ENCODE results near the gene EPHB2.

Gene EPHB2

DNA sequence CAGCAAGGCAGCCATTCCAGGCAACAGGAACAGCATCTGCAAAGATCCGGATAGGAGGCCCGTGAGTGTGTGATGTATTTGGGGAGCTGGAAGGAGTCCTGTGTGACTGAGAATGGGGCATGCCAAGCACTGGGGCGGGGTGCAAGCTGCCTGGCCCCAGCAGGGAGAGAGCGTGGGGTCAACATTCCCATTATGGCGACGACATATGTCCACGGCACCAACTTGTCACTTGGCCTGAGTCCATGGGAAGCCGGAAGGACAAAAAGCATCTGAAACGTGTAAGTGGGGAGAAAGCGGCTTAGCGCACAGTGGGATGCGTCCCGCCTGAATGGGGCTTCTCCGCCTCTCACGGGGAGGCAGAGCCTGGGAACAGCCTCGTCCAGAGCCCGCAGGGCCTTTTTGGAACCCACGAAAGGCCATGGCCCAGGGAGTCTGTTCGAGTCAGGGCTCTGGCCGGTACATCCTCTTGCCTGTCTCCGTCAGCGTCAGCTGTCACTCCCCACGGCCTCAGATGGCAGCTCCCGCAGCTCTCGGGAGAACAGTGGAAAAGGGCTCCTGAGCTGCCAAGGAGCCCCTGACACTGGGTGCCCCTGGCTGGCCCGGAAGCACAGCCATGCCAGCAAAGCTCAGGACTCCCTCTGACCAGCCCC, 12.4 kb downstream of the EPHB2 start:
- DNase-seq: no peak

DNA sequence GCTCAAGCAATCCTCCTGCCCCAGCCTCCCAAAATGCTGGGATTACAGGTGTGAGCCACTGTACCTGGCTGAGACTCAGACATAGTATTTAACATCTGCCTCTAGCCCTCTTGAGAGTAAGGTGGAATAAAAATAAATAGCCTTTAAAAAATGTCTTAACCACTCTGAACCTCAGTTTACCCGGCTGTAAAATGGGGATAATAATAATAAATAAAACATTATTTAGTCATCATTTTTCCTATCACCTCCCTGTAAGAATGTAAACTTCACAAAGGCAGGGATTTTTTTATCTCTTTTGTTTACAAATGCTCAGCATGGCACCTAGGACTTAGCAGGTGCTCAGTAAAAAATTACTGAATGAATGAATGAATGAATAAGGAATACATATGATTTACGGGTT, 17.2 kb downstream of the EPHB2 start:
- no peak for DNase-seq

DNA sequence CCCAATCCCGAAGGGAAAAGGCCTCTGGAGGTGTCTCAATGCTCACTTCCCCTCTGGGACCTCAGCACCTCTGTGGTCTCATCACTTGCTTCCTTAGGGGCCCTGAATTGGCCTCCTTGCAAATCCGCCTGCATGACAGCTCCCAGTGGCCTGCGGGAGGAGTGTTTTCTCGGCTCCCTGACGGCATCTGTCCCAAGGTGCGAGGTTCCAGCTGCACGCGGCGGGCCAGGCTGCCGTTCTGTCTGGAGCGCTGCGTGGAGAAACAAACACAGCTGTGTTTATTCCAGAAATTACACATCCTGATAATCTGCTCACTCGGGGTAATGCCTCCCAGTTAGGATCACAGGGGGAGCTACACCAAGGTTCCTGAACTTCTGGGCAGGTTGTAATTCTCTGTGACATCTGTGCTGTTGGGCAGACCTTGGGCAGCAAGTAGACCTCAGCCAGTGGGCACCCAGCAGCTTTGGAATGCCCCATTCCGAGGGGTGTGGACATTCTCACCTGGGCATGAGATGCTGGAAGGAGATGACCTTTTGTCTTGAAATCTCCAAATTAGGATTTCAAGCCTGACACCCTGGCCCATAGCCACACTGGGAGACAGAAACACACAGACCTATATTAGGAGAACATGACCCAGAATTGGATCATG, 18.2 kb downstream of the EPHB2 start:
- no peak for DNase-seq

DNA sequence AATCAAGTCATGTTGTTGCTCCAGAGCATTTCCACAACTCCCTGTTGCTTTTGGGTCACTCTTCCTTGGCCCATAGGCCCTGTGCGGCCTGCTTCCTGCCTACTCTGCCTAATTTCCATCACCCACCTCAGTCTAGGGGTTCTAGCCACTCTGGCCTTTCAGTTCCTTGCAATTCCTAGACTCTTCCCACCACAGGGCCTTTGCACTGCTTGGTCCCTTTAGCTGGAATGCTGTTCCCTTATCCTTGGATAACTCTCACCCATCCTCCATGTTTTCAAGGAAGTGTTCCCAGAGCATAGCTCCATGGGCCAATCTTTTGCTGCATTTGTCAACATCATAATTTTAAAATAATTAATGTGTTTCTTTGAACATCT, 18.7 kb downstream of the EPHB2 start:
- DNase-seq: no peak

DNA sequence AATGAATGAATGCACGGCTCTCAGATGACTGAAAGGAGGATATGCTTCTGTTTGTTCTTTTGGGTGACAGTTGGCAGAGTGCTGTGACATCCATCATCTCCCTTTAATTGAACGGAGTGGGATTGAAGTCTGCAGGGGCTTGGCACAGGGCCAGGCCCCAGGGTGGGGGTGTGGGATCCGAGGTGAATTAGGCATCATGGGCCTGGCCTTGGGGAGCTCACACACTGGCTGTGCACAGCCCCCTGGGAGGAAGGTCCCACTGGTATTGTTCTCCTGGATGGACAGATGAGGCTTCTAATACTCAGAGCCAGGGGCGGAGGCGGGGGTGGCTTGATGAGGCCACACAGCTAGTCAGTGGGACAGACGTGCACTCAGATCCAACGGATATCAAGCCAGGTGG, 19.3 kb downstream of the EPHB2 start:
- peak; percentile 30 for DNase-seq

DNA sequence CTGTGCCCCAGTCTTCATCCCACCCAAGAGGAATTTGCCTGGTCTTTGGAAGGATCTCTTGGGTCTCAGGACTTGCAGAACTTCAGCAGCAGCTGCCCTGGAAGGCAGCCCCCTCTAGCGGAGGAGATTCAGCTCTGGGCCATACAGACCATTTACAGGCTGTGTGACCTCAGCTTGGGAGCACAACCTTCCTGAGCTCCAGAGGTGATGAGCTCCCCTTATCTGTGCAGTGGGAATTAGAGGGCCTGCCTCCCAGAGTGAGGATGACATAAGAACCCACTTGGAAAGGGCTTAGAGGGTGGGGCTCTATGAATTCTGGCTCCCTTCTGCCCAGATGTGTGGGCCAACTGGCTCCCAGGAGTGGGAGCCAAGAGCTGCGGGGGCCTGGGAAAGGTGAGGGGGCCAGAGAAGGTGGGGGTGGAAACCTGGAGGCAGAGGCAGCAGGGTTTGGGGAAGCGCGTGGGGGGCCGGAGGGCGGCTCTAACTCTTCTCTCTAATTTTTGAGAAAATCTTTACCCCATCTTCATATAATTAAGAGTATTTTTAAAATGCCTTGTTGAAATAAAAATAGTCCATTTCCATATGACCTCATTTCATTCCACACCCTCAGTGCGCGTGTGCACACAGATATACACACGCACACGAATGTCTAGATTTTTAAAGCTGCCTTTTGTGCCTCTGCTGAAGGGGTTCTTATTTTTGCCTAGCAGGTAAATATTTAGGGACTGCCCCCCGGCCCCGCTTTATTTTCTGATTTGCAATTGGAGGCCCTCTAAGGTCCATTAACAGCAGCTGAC, 21.5 kb downstream of the EPHB2 start:
- DNase-seq: no peak

DNA sequence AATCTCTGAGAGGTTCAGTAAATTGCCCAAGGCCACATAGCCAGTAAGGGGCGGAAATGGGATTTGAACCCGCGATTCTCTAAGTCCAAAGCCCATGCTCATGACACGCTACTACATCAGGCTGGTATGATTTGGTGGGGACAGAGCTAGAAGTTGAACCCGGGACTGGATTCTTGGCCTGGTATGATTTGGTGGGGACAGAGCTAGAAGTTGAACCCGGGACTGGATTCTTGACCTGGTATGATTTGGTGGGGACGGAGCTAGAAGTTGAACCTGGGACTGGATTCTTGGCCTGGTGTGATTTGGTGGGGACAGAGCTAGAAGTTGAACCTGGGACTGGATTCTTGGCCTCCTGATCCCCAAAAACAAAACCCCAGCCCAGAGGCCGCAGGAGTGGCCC, 23.0 kb downstream of the EPHB2 start:
- DNase-seq: no peak

DNA sequence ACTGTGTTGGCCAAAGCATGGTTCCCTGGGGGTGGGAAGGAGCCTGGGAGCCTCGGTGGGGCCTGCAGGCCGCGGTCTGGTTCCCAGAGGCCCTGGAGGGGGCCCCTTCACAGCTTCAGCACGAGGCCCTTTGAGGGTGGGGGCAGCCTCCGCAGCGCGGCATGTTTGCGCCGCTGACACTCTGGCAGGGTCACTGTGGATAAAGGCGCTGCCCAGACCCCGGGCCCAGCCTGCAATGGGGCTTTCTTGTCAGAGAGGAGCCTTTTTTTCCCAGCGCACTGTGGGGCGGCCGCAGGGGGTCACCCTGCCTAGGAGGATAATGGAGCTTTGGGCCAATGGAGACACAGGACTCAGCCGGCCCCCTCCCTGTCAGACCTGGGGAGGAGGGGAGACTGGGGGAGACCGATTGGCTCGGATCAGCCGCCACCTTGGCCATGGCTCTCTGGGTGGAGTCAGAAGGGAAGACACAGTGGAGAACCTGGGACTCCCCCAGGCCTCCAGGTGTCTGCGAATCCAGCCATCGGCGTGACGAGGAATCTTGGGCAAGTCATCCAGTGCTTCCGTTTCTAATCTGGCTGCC, 26.0 kb downstream of the EPHB2 start:
- DNase-seq: no peak

DNA sequence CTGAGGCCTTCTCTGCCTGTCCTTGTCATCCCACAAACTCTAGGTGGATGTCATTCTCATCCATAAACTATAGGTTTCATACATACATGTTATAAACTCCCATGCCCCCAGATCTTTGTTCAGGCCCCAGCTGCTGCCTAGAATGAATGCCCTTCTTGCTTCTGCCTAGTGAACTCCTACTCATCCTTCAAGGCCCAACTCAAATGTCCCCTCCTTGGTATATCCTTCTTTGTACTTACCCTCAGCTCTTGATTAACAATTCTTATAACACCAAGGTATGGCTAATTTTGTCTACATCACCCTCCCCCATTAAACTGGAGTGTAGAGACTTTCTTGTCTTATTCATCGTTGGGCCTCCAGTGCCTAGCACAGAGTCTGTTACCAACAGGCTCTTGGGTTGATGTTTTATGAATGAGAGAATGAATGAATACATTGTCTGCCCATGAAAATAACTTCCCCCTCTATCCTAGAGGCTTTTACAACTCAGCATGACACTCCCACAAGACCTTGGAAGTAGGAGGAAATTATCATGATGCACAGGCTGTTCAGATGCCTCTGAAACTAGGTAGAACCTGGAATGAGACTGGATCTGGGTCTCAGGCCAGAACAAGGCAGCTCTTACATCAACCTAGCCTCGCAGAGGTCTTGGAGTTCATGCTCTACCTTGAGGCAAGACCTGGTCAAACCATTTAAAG, 26.9 kb downstream of the EPHB2 start:
- DNase-seq: no peak

DNA sequence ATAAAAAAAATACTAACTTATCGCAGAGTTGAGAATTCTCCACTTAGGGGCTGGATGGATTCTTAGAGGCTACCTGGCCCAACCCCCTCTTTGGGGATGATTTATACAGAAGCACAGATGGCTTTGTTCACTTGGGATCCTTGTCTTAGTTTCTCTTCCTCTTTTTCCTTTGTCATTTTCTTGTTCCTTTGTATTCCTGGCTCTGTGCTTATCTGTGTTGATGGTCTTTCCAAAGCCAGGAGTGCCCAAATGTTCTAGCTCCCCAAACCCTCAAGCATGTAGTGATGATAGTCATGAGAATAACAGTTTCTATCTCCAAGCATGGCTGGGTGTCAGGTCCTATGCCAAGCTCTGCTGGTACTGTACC, 27.4 kb downstream of the EPHB2 start:
- DNase-seq: no peak

DNA sequence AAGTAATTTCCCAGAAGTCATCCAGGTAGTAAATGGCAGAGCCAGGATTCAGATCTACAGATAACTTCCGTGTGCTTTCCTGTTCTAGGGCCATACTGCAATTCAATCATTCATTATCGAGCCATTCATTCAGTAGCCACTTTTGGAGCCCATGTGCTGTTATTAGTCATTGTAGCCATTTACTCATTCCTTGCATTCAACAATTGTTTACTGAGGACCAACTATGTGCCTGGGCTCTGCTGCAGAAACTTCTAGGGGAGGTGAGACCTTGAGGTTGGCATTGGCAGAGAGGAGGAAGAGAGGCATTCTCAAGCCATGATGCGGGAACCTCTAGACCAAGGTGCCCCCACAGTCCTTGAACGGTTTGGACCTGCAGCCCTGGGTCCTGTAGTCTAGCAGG, 27.9 kb downstream of the EPHB2 start:
- no peak for DNase-seq

DNA sequence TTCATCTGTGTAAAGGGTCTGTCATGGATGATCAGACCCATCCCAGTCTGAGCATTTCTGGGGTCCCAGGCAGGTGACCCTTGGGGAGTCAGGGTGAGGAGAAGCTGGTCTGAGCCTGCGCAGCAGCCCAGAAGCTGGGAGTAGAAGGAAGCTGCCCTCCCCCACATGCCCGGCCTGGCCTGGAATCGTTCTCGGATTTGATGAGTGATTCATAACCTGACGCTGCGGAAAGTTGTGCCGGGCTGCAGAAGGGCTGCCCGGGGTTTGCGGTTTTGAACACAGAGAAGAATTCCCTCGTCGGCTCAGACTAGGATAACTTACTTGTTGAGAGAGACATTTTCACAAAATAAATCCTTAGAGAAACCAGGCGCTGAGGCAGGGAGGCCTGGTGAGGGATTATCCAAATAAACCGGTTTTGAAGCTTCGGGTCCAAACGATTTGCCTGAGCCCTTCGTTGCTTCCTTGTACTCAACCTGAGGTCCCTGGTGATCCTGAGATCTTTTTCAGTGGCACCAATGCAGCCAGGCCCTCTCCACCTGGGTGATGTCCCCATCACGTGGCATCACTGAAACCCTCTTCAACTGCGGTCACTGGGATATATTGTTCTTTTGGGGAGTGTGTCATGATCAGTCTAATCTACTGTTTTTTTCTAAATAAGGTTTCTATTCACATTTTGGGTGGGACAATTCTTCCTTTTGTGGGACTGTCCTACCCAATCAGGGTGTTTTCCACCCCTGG, 29.2 kb downstream of the EPHB2 start:
- no peak for DNase-seq

DNA sequence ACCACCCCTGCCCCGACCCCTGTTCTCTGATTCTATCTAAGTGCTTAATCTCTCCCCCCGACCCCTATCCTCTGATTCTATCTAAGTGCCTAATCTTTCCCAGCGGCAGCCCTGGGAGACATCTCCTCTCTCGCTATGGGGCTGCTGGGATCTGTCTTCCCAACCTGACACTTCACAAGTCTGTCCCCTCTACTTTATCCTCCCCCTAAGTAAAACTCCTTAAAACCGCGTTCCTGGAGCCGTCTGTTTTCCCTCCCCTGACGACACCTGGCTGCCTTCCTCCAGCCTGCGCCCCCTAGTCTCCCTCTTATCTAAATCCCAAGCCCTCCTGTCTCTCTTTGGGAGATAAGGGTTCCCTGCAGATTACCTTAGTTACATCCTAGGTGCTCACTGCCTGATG, 30.5 kb downstream of the EPHB2 start:
- no peak for DNase-seq

DNA sequence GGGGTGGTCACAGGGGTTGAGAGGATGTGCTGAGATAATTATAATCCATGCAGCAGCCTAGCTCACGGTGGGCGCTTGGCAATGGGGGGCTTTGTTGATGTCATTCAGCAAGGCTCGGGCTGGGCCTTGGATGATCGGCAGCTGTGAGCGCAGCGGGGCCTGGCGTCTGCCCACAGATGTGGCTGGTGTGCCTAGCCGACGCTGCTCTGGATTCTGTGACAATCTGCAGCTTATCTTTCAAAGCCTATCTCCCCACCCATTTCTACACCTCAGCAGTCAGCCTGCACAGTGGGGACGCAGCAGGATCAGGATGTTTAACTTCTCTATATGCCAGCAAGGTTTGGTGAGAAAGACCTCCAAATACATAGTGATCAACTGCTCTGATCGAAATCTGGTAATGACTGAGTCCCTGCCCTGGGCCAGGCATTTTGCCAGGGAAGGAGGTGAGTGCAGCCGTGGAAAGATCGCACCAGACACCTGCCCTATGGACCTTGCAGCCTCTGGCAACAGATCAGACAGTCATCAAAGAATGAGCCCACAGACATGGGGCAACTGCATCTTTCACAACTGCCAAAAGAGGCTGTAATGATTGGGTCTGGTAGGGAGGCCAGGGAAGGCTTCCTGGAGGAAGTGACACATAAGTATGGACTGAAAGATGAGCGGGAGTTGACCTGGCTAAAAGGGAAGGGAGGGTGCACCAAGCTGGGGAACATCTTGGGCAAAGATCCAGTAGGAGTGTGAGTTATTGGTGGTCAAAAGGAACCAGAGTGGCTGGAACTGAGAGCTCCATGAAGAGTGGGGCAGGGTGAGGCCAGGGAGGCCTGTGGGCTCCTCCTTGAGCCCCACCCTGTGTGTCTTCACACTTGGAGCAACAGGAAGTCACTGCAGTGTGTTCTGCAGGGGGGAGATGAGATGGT, 35.3 kb downstream of the EPHB2 start:
- no peak for DNase-seq

DNA sequence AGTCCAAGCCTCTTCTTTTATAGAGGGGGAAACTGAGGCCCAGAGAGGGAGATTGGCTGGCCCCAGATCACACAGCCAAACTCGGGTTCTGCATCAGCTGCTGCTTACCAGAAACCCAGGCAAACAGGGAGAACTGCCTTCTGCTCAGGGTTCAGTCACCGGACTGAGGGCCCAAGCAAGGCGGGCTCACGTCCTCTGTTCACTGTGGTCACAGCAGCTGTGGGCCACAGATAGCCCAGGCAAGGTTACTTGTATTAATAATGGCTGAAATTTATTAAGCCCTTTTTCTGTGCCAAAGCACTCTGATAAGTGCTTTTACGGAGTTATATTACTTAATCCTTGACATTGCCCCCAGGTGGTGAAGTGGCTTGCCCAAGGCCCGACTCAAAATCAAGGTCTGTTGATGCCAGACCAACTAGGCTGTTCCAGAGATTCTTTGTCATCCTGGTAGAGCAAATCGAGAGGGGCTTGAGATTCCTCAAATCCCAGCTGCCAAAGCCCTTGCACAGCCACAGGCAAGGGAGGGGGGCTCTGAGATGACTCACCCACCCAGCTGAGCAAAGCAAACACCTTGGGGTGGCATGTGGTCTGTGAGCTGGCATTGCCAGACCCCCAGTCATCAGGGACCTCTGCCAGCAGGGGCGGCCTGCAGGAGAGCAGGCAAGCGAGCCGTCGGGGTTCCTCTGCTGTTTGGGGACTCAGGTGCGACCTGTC, 36.5 kb downstream of the EPHB2 start:
- peak; percentile 93 for DNase-seq

DNA sequence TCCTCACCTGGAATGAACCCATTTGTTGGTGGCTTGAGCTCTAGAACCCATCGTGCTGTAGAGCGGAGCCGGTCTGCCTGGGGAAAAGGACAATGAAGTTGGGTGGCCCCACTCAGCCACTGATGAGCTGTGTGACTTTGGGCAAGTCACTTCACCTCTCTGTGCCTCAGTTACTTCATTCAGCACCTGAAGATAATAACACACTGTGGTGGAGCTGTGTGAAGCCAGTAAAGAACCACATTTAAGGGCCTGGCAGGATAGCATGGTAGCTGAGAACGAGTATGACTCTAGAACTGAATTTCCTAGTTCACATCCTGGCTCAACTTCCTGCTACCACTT, 37.1 kb downstream of the EPHB2 start:
- DNase-seq: no peak

DNA sequence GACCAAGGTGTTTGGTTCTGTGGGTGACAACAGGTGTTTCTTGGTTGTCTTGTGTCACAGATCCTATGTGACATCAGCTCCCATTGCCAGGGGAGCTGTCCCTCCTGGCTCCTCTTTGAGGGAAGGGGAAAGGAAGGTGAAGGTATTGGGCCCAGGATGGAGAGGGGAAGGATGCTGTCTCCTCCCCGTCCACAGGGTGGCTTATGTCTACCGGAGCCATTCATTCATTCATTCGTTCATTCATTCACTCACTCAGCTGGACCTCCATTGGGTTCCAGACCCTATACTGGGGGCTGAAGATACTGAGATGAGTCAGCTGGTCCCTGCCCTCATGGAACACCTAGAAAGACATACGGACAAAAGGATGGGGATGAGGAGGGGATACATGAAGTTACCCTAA, 38.9 kb downstream of the EPHB2 start:
- no peak for DNase-seq

DNA sequence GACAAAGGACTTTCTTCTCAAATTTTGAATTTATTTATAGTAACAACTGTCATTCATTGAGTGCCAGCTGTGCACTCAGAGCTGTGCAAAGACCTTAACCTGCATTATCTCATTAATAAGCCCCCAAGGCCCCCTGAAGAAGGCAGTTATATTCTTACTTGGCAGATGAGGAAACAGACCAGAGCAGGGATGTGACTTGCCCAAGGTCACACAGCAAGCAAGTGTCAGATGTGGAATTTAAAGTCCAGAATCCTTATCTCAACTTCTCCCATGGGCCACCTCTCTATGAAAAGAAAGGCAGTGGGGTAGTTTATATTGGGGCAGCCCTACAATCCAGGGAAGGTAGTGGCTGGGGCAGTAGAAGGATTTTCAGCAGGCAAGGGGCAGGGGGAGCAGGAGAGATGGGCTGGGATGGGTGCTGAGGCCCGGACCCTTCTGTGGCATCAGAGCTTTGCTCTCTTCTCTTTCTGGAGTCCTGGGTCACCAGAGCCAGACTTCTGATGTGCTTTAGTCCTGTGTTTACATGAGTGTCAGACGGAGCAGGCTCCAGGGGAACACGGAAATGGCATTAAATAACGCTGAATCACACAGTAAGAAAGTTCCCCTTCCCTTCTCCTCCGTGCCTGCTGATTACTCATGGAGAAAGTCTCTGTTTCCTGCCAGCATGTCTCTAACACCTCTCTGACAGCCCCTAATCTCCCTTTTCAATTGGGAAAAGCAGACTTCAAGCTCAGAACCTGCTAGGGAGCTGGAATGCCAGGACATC, 39.5 kb downstream of the EPHB2 start:
- DNase-seq: no peak

DNA sequence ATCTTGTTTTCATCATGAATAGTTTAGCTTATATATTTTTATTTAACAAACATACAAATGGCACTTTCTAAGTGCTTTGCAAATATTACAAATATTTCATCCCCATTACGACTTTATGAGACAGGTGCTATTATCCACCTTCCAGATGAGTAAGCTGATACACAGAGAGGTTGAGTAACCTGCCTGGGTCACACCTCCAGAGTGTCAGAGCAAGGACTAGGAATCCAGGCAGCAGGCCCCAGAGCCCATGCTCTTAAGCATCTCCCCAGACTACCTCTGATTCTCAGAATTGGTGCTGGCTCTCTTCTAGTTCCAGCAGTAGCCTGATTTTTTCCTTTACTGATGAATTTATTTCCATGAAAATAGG, 40.0 kb downstream of the EPHB2 start:
- DNase-seq: no peak

DNA sequence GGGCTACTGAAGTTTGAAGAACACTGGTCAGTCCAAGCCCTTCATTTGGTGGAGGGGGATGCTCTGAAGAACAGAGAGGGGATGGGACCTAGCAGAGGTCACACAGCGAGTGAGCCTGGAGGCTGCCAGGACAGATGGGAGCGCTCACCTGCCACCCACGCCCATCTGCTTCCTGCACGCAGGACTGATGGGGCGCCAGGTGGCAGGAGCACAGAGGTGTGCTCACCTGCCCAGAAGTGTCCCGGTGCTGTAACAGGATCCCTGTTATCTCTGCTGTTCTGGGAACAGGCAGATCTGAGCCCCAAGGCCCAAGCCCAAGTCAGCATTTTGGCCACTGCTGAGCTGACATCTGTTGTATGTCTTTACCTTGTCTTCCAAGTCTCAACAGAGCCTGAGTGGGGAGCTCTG, 40.5 kb downstream of the EPHB2 start:
- DNase-seq: no peak

All from NCI-H524 treated with DMSO at 0.1 percent for 48 hours (cell line).